HPDE6-E6E7 (cell line): ENCODE data around the gene PPP1R37.
A peak's percentile ranks its signal among the peaks of the same experiment; 100 is the strongest.
"Not testable (repeated sequence)": the region's sequence is repeated elsewhere in the genome, so short reads cannot be mapped to it uniquely, and the experiment has no call there.

Experiments used
- DNase-seq: peaks from one replicate; pipeline ENCODE4 v3.0.0; 2011; ENCODE audit warnings: missing footprints; ENCODE audit errors: extremely low spot score

Gene PPP1R37

DNA sequence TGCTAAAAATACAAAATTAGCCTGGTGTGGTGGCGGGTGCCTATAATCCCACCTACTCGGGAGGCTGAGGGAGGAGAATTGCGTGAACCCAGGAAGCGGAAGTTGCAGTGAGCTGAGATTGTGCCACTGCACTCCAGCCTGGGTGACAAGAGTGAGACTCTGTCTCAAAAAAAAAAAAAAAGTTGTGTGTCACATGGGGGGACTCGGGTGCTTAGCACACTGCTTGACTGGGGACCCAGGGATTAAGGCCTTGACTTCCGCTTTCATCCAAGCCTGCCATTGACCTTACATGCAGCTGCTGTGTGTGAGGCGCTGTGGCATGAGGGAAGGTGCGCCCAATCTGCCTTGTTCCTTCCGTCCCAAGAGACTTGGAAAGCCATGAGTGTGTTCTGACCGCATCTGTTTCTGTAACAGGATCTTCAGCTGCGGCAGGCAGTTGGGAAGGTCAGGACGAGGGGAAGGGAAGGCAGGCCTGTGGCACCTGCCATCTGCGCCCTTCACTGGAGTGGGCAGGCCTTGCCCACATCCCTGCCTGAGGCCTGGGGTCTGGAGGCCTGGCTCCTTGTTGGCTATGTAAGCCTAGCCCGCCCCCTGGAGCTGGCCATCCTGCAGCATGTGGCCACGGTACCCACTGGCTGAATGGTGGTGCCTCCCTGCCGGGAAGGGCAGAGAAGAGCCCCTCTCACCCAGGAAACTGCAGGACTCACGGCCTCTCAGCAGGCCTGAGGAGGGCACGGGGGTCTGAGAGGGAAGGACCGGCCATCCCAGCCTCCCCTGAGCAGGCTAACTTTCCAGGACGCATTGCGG, 23.0 kb downstream of the PPP1R37 start:
- DNase-seq = no peak

DNA sequence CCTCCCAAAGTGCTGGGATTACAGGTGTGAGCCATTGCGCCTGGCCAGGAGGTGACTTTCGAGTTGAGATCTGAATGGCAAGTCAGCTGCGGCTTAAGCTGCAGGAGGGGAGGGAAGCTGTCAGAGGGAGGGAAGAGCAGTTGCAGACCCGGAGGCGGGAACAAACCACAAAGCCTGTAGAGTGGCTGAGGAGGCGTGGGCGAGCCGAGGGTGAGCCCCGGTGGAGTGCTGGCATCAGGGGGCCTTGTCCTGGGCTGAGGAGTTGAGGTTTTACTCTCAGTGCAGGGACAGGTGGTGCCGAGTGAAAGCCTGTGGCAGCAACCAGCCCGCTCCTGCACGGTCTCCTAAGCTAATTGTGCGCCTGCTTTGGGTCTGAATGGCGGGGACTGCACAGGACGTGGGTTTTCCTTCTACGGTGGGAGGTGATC, 24.2 kb downstream of the PPP1R37 start:
- no peak for DNase-seq

GRCh38 chr19:45117671-45118070, 24.7 kb downstream of the PPP1R37 start:
- DNase-seq = no peak

DNA sequence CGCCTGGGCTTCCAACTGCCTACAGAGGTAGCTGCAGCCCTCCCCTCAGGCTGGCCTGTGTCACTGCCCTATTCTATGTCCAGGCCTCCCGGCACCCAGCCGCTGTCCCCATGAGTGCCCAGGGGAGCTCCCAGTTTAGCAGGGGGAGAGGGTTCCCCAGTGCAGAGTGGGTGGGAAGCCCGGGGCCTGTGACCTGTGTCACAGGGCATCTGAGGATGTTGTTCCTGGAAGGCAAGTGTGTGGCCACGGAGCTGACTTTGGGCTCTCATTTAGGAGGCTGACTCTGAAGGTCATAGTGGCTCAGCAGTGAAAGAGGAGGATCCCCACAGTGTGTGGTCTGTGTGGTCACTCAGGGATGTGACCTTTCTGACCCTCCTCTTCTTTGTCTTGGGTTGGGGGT, 25.1 kb downstream of the PPP1R37 start:
- DNase-seq = no peak

DNA sequence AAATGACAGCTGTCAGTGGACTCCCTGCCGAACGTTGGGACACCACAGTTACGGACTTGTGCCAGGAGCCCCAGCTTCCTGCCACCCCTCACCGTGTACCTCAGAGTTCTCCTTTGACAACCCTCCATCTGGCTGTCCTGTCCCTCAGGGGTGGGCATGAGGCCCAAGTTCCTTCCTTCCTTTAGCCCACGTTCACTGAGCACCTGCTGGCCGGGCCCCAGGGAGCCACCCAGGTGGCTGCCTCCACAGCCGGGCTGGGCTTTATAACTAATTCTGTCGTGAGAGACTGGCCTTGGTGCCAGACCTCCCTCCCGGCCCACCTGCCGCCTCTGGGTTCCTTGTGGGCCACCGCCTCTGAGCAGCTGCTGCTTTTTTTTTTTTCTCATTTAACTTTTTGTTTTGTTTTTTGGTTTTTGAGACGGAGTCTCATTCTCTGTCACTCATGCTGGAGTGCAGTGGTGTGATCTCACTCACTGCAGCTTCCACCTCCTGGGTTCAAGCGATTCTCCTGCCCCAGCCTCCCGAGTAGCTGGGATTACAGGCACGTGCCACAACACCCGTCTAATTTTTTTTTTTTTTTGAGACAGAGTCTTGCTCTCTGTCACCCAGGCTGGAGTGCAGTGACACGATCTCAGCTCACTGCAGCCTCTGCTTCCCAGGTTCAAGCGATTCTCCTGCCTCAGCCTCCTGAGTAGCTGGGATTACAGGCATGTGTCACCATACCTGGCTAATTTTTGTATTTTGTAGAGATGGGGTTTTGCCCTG, 25.8 kb downstream of the PPP1R37 start:
- not testable (repeated sequence) for DNase-seq

GRCh38 chr19:45119582-45119981, 26.6 kb downstream of the PPP1R37 start:
- no peak for DNase-seq

- DNase-seq = no peak
Measured at GRCh38 chr19:45121827-45122345, 28.9 kb downstream of the PPP1R37 start.

DNA sequence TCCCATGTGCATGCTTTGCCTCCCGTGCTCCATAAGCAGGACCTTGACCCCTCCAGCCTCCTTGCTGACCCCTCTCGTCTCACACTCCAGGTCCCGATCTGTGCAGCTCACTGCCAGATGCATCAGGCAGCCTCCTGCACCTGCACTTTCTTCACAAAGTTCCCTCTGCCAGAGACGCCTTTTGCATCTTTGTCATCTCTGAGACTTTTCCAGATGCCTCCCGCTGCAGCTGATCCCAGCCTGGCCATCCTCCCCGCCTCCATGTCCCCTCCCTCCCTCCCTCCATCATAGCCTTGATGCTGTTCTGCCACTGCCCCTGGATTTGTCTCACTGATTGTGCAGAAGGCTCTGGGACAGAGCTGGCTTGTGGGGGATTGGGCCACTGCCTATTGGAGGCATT, 29.9 kb downstream of the PPP1R37 start:
- DNase-seq = no peak

DNA sequence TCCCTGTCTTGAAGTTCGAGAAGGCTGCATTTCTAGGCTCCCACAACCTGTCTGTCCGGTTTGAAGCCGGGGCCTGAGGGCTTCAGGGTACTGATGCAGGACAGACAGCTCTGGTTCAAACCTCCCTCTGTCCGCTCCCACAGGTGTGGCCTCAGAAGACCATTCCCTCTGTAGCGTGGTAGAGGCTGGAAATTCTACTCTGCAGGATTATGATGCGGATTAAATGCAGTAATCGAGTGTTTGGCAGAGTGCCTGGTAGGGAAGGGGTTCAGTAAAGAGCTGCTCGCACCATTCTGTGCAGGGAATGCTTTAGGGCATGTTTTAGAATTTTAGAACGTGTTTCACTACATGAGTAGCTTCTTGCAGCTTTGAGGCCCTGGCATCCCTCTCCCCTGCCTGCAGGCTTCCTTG, 30.5 kb downstream of the PPP1R37 start:
- peak; percentile 50 for DNase-seq

DNA sequence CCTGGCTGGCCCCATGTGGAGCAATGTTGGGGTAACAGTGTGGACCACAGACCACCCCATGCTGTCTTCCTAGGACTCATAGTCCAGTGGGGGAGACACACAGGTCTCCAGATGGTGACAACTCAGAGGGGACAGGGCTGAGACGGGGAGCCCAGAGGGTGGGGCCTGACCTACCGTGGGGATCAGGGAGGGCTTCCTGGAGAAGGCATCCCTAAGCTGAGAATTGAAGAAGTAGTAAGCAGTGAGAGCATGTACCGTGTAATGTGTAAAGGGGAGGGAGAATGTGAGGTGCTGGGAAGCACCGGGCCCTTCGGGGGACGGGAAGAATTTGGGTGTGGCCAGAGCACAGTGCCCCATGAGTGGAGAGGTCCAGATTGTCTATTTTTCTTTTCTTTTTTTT, 31.0 kb downstream of the PPP1R37 start:
- no peak for DNase-seq

DNA sequence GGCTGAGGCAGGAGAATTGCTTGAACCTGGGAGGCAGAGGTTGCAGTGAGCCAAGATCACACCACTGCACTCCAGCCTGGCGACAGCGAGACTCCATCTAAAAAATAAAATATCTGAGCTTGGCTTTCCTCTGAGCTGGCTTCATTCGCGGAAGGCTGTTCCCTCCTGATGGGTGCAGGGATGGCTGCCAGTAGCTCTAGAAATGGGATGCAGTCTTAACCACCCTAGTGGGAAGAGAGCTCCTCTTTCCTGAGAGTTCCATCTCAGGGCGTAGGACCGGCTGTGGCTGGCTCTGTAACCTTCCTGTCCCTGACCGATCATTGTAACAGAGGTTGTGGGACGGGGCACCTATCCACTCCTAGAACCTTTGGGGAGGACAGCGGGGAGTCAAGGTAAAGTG, 32.4 kb downstream of the PPP1R37 start:
- no peak for DNase-seq

GRCh38 chr19:45125975-45126493, 33.1 kb downstream of the PPP1R37 start:
- DNase-seq = peak; percentile 33

DNA sequence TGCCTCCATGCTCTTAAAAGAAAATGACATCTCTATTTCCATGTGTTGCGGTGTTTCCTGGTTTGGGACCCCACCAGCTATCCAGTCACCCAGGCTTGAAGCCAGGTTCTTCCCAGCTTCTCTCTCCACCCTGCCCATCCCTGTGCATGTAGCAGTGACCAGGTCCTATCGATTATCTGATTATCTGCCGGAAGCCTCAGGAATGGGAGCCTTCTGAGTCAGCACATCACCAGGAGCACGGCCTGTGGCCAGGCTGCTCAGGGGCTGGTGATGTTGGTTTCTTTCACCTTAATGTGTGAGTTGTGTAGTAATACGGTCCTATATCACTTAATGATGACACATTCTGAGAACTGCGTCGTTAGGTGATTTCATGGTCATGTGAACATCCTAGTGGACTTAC, 33.7 kb downstream of the PPP1R37 start:
- DNase-seq = no peak

GRCh38 chr19:45128146-45128545, 35.2 kb downstream of the PPP1R37 start:
- no peak for DNase-seq

- DNase-seq = no peak
Measured at GRCh38 chr19:45128806-45129205, 35.8 kb downstream of the PPP1R37 start.

- DNase-seq = no peak
Measured at GRCh38 chr19:45130236-45130635, 37.3 kb downstream of the PPP1R37 start.

DNA sequence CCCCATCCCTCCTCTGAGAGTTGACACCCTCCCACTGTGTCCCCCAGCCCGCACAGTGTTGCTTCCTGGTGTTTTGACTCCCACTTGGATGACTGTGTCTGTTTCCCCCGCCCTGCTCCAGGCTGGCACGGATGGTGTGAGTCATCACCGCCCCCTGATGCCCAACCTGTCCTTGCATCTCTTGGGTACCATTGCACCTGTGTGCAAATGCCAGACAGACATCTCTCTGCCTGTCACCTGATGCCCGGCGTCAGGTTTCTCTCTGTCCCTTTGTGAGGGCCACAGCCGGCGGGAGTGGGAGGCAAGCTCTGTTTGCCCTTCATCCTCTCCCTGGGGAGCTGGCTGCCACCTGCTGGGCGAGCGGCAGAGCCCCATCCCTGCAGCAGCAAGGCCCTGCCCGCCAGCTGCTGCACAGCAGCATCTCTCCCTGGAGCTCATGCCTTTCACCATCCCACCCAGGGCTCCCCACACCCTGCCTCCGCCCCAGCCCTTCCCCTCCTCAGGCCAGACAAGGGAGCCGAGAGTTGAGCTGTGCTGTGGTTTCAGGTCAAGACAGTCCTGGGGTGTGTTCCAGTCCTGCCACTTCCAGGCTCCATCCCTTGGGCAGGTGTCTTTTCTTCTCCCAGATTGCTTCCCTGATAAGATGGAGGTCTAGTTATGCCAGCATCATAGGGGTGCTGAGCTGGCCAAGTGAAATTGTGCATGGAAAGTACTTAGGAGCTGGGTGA, 38.1 kb downstream of the PPP1R37 start:
- DNase-seq = no peak

- no peak for DNase-seq
Measured at GRCh38 chr19:45133661-45134060, 40.7 kb downstream of the PPP1R37 start.

DNA sequence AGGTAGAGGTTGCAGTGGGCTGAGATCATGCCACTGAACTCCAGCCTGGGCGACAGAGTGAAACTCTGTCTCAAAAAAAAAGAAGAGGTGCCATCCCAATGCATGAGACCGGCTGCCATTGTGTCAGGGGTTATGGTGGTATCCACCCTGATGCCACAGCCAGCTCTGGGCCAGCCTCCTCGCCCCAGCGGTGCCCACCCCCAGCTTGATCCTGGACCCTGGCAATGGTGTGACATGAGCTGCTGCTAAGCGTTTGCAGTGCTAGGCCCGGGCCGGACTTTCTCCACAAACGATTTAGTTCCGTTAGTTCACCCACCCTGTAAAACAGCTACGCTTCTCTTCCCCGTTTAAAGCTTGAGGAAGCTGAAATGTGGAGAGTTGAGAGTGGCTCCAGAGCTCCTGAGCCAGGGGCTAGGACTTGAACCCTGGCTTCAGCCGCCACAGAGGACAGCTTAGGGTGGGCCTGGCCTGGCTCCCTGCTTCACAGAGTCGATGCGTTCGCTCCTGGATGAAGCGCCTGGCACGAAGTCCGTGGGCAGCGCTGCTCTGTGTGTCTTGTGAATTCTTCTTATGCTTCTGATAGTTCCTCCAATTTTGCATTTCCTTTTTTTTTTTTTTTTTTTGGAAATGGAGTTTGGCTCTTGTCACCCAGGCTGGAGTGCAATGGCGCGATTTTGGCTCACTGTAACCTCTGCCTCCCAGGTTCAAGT, 42.4 kb downstream of the PPP1R37 start:
- no peak for DNase-seq

DNA sequence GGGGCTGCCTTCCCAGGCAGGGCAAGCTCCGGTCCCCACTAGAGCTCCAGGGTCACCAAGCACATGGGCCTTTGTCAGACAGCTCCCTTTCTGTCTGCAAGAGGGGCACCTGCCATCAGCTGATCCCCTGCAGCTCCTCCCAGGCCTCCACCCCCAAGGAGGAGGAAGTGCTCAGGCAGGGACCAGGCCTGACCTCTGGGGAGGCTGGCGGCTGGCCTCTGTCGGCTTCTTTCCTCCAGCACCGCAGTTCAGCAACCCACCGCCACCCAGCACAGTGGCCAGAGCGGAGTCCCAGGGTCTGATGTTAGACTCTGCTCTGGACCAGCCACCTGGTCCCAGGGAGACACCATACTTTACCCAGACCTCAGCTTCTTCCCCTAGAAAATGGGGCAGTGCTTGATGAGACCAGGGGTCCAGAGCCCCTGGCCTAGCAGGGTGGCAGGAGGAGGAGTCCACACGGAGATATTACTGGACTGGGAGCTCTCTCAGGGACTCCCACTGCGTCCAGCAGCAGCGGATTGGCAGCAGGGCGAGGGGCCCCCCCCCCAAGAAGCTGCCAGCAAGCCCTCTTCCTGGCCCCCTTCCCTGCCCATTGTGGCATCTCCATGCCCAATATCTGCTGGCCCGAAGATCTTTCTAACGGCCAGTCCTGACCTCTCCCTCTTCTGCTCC, 43.7 kb downstream of the PPP1R37 start:
- no peak for DNase-seq
